IMR-90 (cell line): ENCODE results near the gene S100A4. TPM values are rescaled to one million over a fixed set of nuclear protein-coding genes. Genes with fewer than 3 reads are reported as not detected.

ENCODE experiments used
- ATAC-seq: fragments of 200-7000 bp; cut with Tn5 transposase; 2 replicates; pipeline ENCODE4 v1.9.1; 2020; ENCODE audit warnings: low read depth, mild to moderate bottlenecking, moderate library complexity
- BruUV-seq: library from RNA; stranded (reverse); fragments of 400-500 nt; replicated peaks from 2 replicates; lab custom pipeline; 2021; lab: Mats Ljungman, UMichigan
- CTCF ChIA-PET: fragments of 300-600 bp; formaldehyde crosslinking; extraction: SDS; loops from one replicate; lab custom pipeline; 2021; ENCODE audit warnings: antibody characterized with exemption; lab: Yijun Ruan, JAX
- POLR2A ChIA-PET: fragments of 300-600 bp; sonication (Branson Sonifier 250); formaldehyde crosslinking; loops from one replicate; lab custom pipeline; 2022; ENCODE audit warnings: antibody characterized with exemption; ENCODE audit not compliant: unreplicated experiment; lab: Charles Lee
- DNase-seq: peaks from one replicate; pipeline ENCODE4 v3.0.0; 2013
- H2AFZ ChIP-seq: replicated peaks from 2 replicates; pipeline ENCODE3; 2013; ENCODE audit warnings: low read length, mild to moderate bottlenecking; ENCODE audit not compliant: poor library complexity
- H2AK5ac ChIP-seq: 2 replicates; pipeline ENCODE4 v1.6.1; 2013; ENCODE audit warnings: low read depth, low read length, inconsistent platforms
- H2AK9ac ChIP-seq: replicated peaks from 2 replicates; pipeline ENCODE3; 2013; ENCODE audit warnings: mild to moderate bottlenecking, low read depth, low read length, moderate library complexity; ENCODE audit not compliant: poor library complexity
- H2BK120ac ChIP-seq: 2 replicates; pipeline ENCODE4 v1.6.1; 2013; ENCODE audit warnings: low read depth, low read length, inconsistent platforms
- H2BK15ac ChIP-seq: 3 replicates; pipeline ENCODE4 v1.6.1; 2013; ENCODE audit warnings: low read depth, low read length, inconsistent platforms
- H2BK20ac ChIP-seq: 2 replicates; pipeline ENCODE4 v1.6.1; 2013; ENCODE audit warnings: low read depth, mild to moderate bottlenecking, inconsistent platforms, low read length, moderate library complexity
- H2BK5ac ChIP-seq: 2 replicates; pipeline ENCODE4 v1.6.1; 2013; ENCODE audit warnings: mild to moderate bottlenecking, low read depth, low read length, inconsistent platforms; ENCODE audit not compliant: poor library complexity, severe bottlenecking
- H3K14ac ChIP-seq: replicated peaks from 2 replicates; pipeline ENCODE4 v1.6.1; 2013; ENCODE audit warnings: low read depth, low read length, inconsistent platforms
- H3K18ac ChIP-seq: 2 replicates; pipeline ENCODE4 v1.6.1; 2013; ENCODE audit warnings: low read depth, low read length, control low read depth
- H3K23ac ChIP-seq: 2 replicates; pipeline ENCODE4 v1.6.1; 2013; ENCODE audit warnings: low read depth, low read length, inconsistent platforms
- H3K27ac ChIP-seq: 2 replicates; pipeline ENCODE4 v1.5.1; 2013; ENCODE audit warnings: mild to moderate bottlenecking, control low read depth, low read length; ENCODE audit not compliant: insufficient read depth
- H3K27me3 ChIP-seq: 2 replicates; pipeline ENCODE4 v1.6.1; 2013; ENCODE audit warnings: low read length; ENCODE audit not compliant: control insufficient read depth, insufficient read depth
- H3K36me3 ChIP-seq: 2 replicates; pipeline ENCODE4 v1.6.1; 2013; ENCODE audit warnings: low read length, mixed read lengths; ENCODE audit not compliant: control insufficient read depth, insufficient read depth
- H3K4ac ChIP-seq: 2 replicates; pipeline ENCODE4 v1.6.1; 2013; ENCODE audit warnings: low read depth, low read length, inconsistent platforms
- H3K4me1 ChIP-seq: 2 replicates; pipeline ENCODE4 v1.6.1; 2013; ENCODE audit warnings: low read length, mixed read lengths; ENCODE audit not compliant: control insufficient read depth, insufficient read depth
- H3K4me2 ChIP-seq: 2 replicates; pipeline ENCODE4 v1.6.1; 2013; ENCODE audit warnings: low read depth, mild to moderate bottlenecking, control low read depth, low read length, moderate library complexity
- H3K4me3 ChIP-seq: 2 replicates; pipeline ENCODE4 v1.5.1; 2013; ENCODE audit warnings: low read depth, mild to moderate bottlenecking, control low read depth, low read length, moderate library complexity; ENCODE audit not compliant: insufficient read depth
- H3K56ac ChIP-seq: 2 replicates; pipeline ENCODE4 v1.6.1; 2013; ENCODE audit warnings: low read length, inconsistent platforms; ENCODE audit not compliant: insufficient read depth; ENCODE audit errors: extremely low read depth
- H3K79me1 ChIP-seq, 2 experiments: 2 replicates each; pipeline ENCODE4 v1.6.1; 2013; ENCODE audit warnings: low read length in 2 of 2, inconsistent platforms in 1 of 2, low read depth in 1 of 2
- H3K9ac ChIP-seq: 2 replicates; pipeline ENCODE4 v1.6.1; 2013; ENCODE audit warnings: low read depth, low read length, control low read depth
- H3K9me1 ChIP-seq: 2 replicates; pipeline ENCODE4 v1.6.1; 2013; ENCODE audit warnings: low read length, inconsistent platforms; ENCODE audit not compliant: insufficient read depth
- H3K9me3 ChIP-seq: 2 replicates; pipeline ENCODE4 v1.6.1; 2013; ENCODE audit warnings: low read length; ENCODE audit not compliant: control insufficient read depth, insufficient read depth
- H4K20me1 ChIP-seq: 2 replicates; pipeline ENCODE4 v1.6.1; 2013; ENCODE audit warnings: low read length, inconsistent platforms; ENCODE audit not compliant: insufficient read depth
- H4K5ac ChIP-seq: 2 replicates; pipeline ENCODE4 v1.6.1; 2013; ENCODE audit warnings: mild to moderate bottlenecking, low read depth, low read length, control low read depth
- H4K8ac ChIP-seq, 2 experiments: 2 replicates each; pipeline ENCODE4 v1.6.1; 2013; ENCODE audit warnings: low read depth in 2 of 2, low read length in 2 of 2, control low read depth in 1 of 2, inconsistent platforms in 1 of 2
- H4K91ac ChIP-seq: 2 replicates; pipeline ENCODE4 v1.6.1; 2013; ENCODE audit warnings: low read depth, low read length, inconsistent platforms; ENCODE audit not compliant: insufficient read depth
- ELK1 ChIP-seq: fragments of 150-350 bp; IDR thresholded peaks from 2 replicates; pipeline ENCODE4 v1.6.1; 2016; ENCODE audit warnings: low read depth, mild to moderate bottlenecking, low read length, moderate library complexity, borderline replicate concordance
- FOS ChIP-seq: fragments of 150-350 bp; IDR thresholded peaks from 2 replicates; pipeline ENCODE4 v1.6.1; 2016; ENCODE audit warnings: low read depth, low read length
- MAZ ChIP-seq: IDR thresholded peaks from 2 replicates; pipeline ENCODE4 v1.6.1; 2012; ENCODE audit warnings: low read depth, mild to moderate bottlenecking, low read length, improper control_type of control experiment, moderate library complexity, borderline replicate concordance
- NFE2L2 ChIP-seq: fragments of 150-350 bp; IDR thresholded peaks from 2 replicates; pipeline ENCODE4 v1.6.1; 2016; ENCODE audit warnings: low read depth, mild to moderate bottlenecking, low read length
- RAD21 ChIP-seq: IDR thresholded peaks from 2 replicates; pipeline ENCODE4 v1.6.1; 2012; ENCODE audit warnings: low read length, improper control_type of control experiment
- SMC3 ChIP-seq: fragments of 150-350 bp; IDR thresholded peaks from 2 replicates; pipeline ENCODE4 v1.6.1; 2016; ENCODE audit warnings: low read depth, mild to moderate bottlenecking, antibody characterized with exemption, low read length, moderate library complexity
- USF2 ChIP-seq: fragments of 150-350 bp; IDR thresholded peaks from 2 replicates; pipeline ENCODE4 v1.6.1; 2017; ENCODE audit warnings: mild to moderate bottlenecking, antibody characterized with exemption, low read length, low read depth
- WGBS, 2 experiments: methylation state at CpG; one replicate each; pipeline versions ENCODE4 v1.1.5 to v1.1.7; 2013; ENCODE audit warnings: missing lambda C conversion rate in 2 of 2; ENCODE audit not compliant: insufficient read length in 1 of 2; ENCODE audit errors: extremely low coverage in 2 of 2; 5-methylcytosine and 5-hydroxymethylcytosine counted together
- dilution Hi-C: fragments of 300-500 bp; cut with HindIII; formaldehyde crosslinking; loops from one replicate; pipeline ENCODE4 v1.14.3; 2018; ENCODE audit warnings: low sequenced_read_pairs; ENCODE audit not compliant: unreplicated experiment
- in situ Hi-C: fragments of 300-500 bp; cut with MboI; formaldehyde crosslinking; loops from 3 replicates; pipeline ENCODE4 v1.14.3; 2019; ENCODE audit warnings: low sequenced_read_pairs, inconsistent platforms, mixed read lengths
- intact Hi-C: fragments of 100-400 bp; cut with micrococcal nuclease; formaldehyde crosslinking; loops from 2 replicates; pipeline ENCODE4 v1.10.0; 2022
- polyA plus RNA-seq, 3 experiments: library from polyadenylated mRNA; depleted of rRNA; stranded (reverse); fragments of >200 nt; gene quantifications; 2 replicates each; pipeline ENCODE4 v1.2.3, GENCODE V29; 2012; ENCODE audit warnings: low replicate concordance in 1 of 3
- total RNA-seq: library from RNA; depleted of rRNA; stranded (reverse); fragments of >200 nt; gene quantifications from 2 replicates; pipeline ENCODE4 v1.2.3, GENCODE V29; 2012

S100A4 gene
- total and polyA plus RNA-seq, 2 of the 4 experiments (the other 2 are of a cell fraction): 5.6 to 16.6 TPM

GRCh38 chr1:153572569-153573015 lies 27.0 kb upstream of the S100A4 start (continued):
- TF ChIP-seq NFE2L2: no peak
- peak; percentile 89 for TF ChIP-seq RAD21

- Histone ChIP-seq H3K18ac (no peak overlapping the region), H3K79me1 (peaks cover 0 to 22% of the 10 kb centered on the region in 2 experiments; a peak in 2 of 4 replicates), H3K9me3 (no peaks in the 10 kb centered on the region), H2AK5ac (peak overlapping the region; percentile 90), H3K14ac (peak overlapping the region; percentile 34; the same call in 1 of the 2 replicates), H3K23ac (peak overlapping the region; percentile 13; the same call in 1 of the 2 replicates), H3K27ac (no peak overlapping the region), H3K4me2 (no peak overlapping the region), H2BK5ac (peak overlapping the region; percentile 24), H2AFZ (peak overlapping the region; percentile 78), H2BK120ac (peak overlapping the region; percentile 94), H3K9ac (no peak overlapping the region), H3K4ac (peak overlapping the region; percentile 74), H2BK20ac (peak overlapping the region; percentile 22), H3K4me3 (no peak overlapping the region), H3K27me3 (no peaks in the 10 kb centered on the region), H3K56ac (no peak overlapping the region; the same call in 1 of the 2 replicates), H4K5ac (no peak overlapping the region), H2BK15ac (peak overlapping the region; percentile 51; the same call in 2 of the 3 replicates), H3K9me1 (peaks cover 22% of the 10 kb centered on the region), H2AK9ac (peak overlapping the region; percentile 90), H4K8ac (peak overlapping the region in 1 of 2 experiments; percentile 67; a peak in 1 of 4 replicates), H4K91ac (peak overlapping the region; percentile 61; the same call in 1 of the 2 replicates), H3K36me3 (no peaks in the 10 kb centered on the region), H3K4me1 (peaks cover 21% of the 10 kb centered on the region), H4K20me1 (no peaks in the 10 kb centered on the region)
- intact Hi-C loops: loop anchor here (1.0 to 2.0 kb wide), 8 partner anchors 41 to 178 kb away; partner anchors contain the start of genes CHTOP, ILF2, S100A13 and S100A16
- in situ Hi-C loops: no loop called here
- DNase-seq (no peak), ATAC-seq (no peak)
- CTCF ChIA-PET: interaction anchor here (1.0 to 2.3 kb wide), 10 partner anchors 21 to 88 kb away, joined by 3 to 16 read pairs (median 4); partner anchors contain the start of gene S100A13
- POLR2A ChIA-PET: interaction anchor here (0.6 to 1.9 kb wide), 3 partner anchors 36 to 62 kb away, joined by 3 to 7 read pairs (median 3); partner anchors contain the start of genes S100A13 and S100A6
- no CpG with 5 or more reads among the region's 7 CpGs for WGBS, 2 experiments
- dilution Hi-C loops: no loop called here
- no TSS peak for BruUV-seq
- TF ChIP-seq ELK1 (no peak), FOS (no peak), SMC3 (no peak), USF2 (no peak), MAZ (no peak)
These were observed 26.1 kb upstream of the S100A4 start for GRCh38 chr1:153571706-153572105.
